Suprapubic skin (tissue), 4 donors: ENCODE measurements around the gene IQCK. TPM values are rescaled to one million over a fixed set of nuclear protein-coding genes. Genes with fewer than 3 reads are reported as not detected.

ENCODE experiments used
- DNase-seq, 2 donors: peaks; one replicate each; pipeline ENCODE4 v3.0.0-alpha.2; 2019; ENCODE audit warnings: low spot score in 2 of 2
- H3K27ac ChIP-seq: fragments of 200-600 bp; sonication (generic); one replicate; pipeline ENCODE4 v1.5.1; 2019
- H3K27me3 ChIP-seq: fragments of 200-600 bp; sonication (generic); one replicate; pipeline ENCODE4 v1.5.1; 2019
- H3K36me3 ChIP-seq: fragments of 200-600 bp; sonication (generic); one replicate; pipeline ENCODE4 v1.5.1; 2019
- H3K4me1 ChIP-seq: fragments of 200-600 bp; sonication (generic); one replicate; pipeline ENCODE4 v1.5.1; 2019
- H3K4me3 ChIP-seq: fragments of 200-600 bp; sonication (generic); one replicate; pipeline ENCODE4 v1.5.1; 2019; ENCODE audit warnings: mild to moderate bottlenecking
- H3K9me3 ChIP-seq: fragments of 200-600 bp; sonication (generic); one replicate; pipeline ENCODE4 v1.5.1; 2019
- CTCF ChIP-seq, 2 donors: fragments of 200-600 bp in 1 of 2; fragments of 450-650 bp in 1 of 2; sonication (generic) in 1 of 2; IDR thresholded peaks; one replicate each; pipeline ENCODE4 v1.5.1; 2016 to 2019; ENCODE audit warnings: antibody characterized with exemption in 2 of 2, mild to moderate bottlenecking in 1 of 2, moderate library complexity in 1 of 2
- EP300 ChIP-seq: sonication (generic); formaldehyde crosslinking; IDR thresholded peaks from one replicate; pipeline ENCODE4 v1.6.1; 2017; ENCODE audit warnings: antibody characterized with exemption
- POLR2A ChIP-seq, 2 donors: fragments of 450-650 bp; IDR thresholded peaks; one replicate each; pipeline ENCODE4 v1.6.1; 2017; ENCODE audit warnings: antibody characterized with exemption in 2 of 2, mild to moderate bottlenecking in 2 of 2, moderate library complexity in 2 of 2
- POLR2AphosphoS5 ChIP-seq, 3 donors: sonication (generic); formaldehyde crosslinking; IDR thresholded peaks; one replicate each; pipeline ENCODE4 v1.6.1; 2017; ENCODE audit warnings: antibody characterized with exemption in 3 of 3
- WGBS: methylation state at CpG from one replicate; pipeline ENCODE4 v1.1.5; 2018; 5-methylcytosine and 5-hydroxymethylcytosine counted together
- total RNA-seq, 4 donors: library from RNA; depleted of rRNA; stranded (reverse); fragments of >200 nt; gene quantifications; one replicate each; pipeline ENCODE4 v1.1.0, GENCODE V29; 2016

IQCK gene
- total RNA-seq, 4 donors from 2014 or later = 10.7 to 21.6 (median 18.7) TPM

GRCh38 chr16:19881783-19882182 lies 163.7 kb downstream of the IQCK start:
- peaks cover 50% of the 10 kb centered on the region for H3K4me1 ChIP-seq
- H3K4me3 ChIP-seq = no peak overlapping the region
- no peak for DNase-seq
- H3K27ac ChIP-seq = no peak overlapping the region
- WGBS = 71% methylated on average over 6 of the region's 6 CpGs
- TF ChIP-seq POLR2AphosphoS5 (IDR thresholded peaks at IDR 0.05) (no peak), EP300 (no peak), CTCF (IDR thresholded peaks at IDR 0.05) (no peak), POLR2A (IDR thresholded peaks at IDR 0.05) (no peak)
- peaks cover 25% of the 10 kb centered on the region for H3K27me3 ChIP-seq
- H3K36me3 ChIP-seq = no peaks in the 10 kb centered on the region
- H3K9me3 ChIP-seq = no peaks in the 10 kb centered on the region

- Histone ChIP-seq H3K27me3 (peaks cover 25% of the 10 kb centered on the region), H3K27ac (no peak overlapping the region), H3K4me3 (peak overlapping the region; percentile 58), H3K36me3 (no peaks in the 10 kb centered on the region), H3K9me3 (no peaks in the 10 kb centered on the region), H3K4me1 (peaks cover 50% of the 10 kb centered on the region)
- TF ChIP-seq POLR2AphosphoS5 (IDR thresholded peaks at IDR 0.05) = no peak
- no peak for TF ChIP-seq EP300
- no peak for TF ChIP-seq POLR2A (IDR thresholded peaks at IDR 0.05)
- no peak for TF ChIP-seq CTCF (IDR thresholded peaks at IDR 0.05)
- no peak for DNase-seq
- WGBS = 64% methylated on average over 9 of the region's 9 CpGs
Observed at GRCh38 chr16:19882186-19882585, 164.1 kb downstream of the IQCK start.

- H3K36me3 ChIP-seq = no peaks in the 10 kb centered on the region
- no peak for DNase-seq
- TF ChIP-seq CTCF (IDR thresholded peaks at IDR 0.05) (no peak), POLR2AphosphoS5 (IDR thresholded peaks at IDR 0.05) (no peak)
- peak overlapping the region; percentile 58 for H3K4me3 ChIP-seq
- no peaks in the 10 kb centered on the region for H3K9me3 ChIP-seq
- peaks cover 25% of the 10 kb centered on the region for H3K27me3 ChIP-seq
- 74% methylated on average over 3 of the region's 3 CpGs for WGBS
- H3K27ac ChIP-seq = peak overlapping the region; percentile 50
- H3K4me1 ChIP-seq = peaks cover 50% of the 10 kb centered on the region
Observed at GRCh38 chr16:19882646-19883045, 164.6 kb downstream of the IQCK start.

GRCh38 chr16:19883296-19883965 lies 165.4 kb downstream of the IQCK start:
- peaks cover 50% of the 10 kb centered on the region for H3K4me1 ChIP-seq
- peak in 1 of 2 donors; percentile 69 for DNase-seq
- WGBS = under 1% methylated on average over 17 of the region's 35 CpGs
- peak overlapping the region; percentile 58 for H3K4me3 ChIP-seq
- H3K27ac ChIP-seq = peak overlapping the region; percentile 50
- H3K27me3 ChIP-seq = peaks cover 25% of the 10 kb centered on the region
- TF ChIP-seq POLR2AphosphoS5 (IDR thresholded peaks at IDR 0.05) = no peak
- no peak for TF ChIP-seq POLR2A (IDR thresholded peaks at IDR 0.05)
- no peak for TF ChIP-seq CTCF (IDR thresholded peaks at IDR 0.05)
- no peak for TF ChIP-seq EP300
- H3K36me3 ChIP-seq = no peaks in the 10 kb centered on the region
- H3K9me3 ChIP-seq = no peaks in the 10 kb centered on the region

GRCh38 chr16:19883966-19884485 lies 166.0 kb downstream of the IQCK start:
- 1% methylated on average over 14 of the region's 24 CpGs for WGBS
- H3K36me3 ChIP-seq = no peaks in the 10 kb centered on the region
- TF ChIP-seq POLR2A (IDR thresholded peaks at IDR 0.05) = no peak
- no peak for TF ChIP-seq POLR2AphosphoS5 (IDR thresholded peaks at IDR 0.05)
- no peak for TF ChIP-seq EP300
- TF ChIP-seq CTCF (IDR thresholded peaks at IDR 0.05) = no peak
- H3K4me1 ChIP-seq = peaks cover 44% of the 10 kb centered on the region
- DNase-seq = peak in 1 of 2 donors; percentile 69
- H3K27me3 ChIP-seq = peaks cover 25% of the 10 kb centered on the region
- H3K4me3 ChIP-seq = peak overlapping the region; percentile 58
- peak overlapping the region; percentile 50 for H3K27ac ChIP-seq
- no peaks in the 10 kb centered on the region for H3K9me3 ChIP-seq
